ENCODE data around the gene PNLIPRP1. TPM values are rescaled to one million over a fixed set of nuclear protein-coding genes. Genes with fewer than 3 reads are reported as not detected.

Gene PNLIPRP1
- total and polyA plus RNA-seq, 2 experiments from 2014 or later: 0.21 TPM; not detected in 1

DNA sequence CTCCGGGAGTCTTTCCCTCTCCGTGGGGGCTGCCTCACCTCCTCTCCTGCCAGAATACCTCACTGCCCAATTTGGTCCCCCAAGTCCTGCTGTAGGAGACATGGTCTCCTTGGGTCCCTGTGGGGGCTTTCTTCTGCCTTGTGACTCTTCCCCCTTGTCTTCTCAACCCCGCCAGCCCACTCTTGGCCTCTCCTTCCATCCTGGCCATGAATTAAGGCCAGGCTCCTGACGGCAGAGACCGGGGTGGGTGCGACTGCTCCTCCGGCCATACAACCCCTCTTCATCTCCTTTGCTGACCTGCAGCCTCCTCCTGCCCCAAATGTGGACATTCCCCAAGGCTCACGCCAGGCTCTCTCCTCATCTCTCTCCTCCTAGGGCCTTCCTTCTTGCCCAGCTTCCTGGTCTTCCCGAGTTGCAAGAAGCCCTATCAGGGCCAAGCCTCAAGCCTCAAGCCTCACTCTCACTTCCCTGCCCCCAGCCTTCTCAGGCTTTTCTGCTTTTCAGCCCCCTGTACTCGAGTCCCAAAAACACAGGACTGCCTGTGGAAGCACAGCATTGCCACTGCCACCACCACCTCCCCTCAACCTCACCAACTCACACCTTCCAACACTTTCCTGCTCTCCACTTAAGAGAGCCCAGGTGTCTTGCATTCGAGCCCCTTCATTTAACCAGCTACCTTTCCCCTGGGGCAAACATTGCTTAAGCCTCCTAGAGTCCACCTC lies 31.3 kb downstream of the PNLIPRP1 start:
- no peak overlapping the region for H2AFZ ChIP-seq
- Mint-ChIP-seq H3K36me3 (ENCODE audit: low read depth) (no peaks in the 10 kb centered on the region; the same call in 2 of the 3 replicates), H3K9me3 (peaks cover 5% of the 10 kb centered on the region; the same call in 1 of the 3 replicates), H3K27me3 (ENCODE audit: insufficient read depth, low read depth, poor library complexity) (peaks cover 5% of the 10 kb centered on the region), H3K27ac (no peak overlapping the region), H3K4me1 (peaks cover 3% of the 10 kb centered on the region; the same call in 2 of the 3 replicates), H3K4me3 (no peak overlapping the region)
- peaks cover 3% of the 10 kb centered on the region; the same call in 1 of the 2 replicates for H3K9me2 ChIP-seq (ENCODE audit: insufficient read depth)
- no peak overlapping the region for H3K27ac ChIP-seq (ENCODE audit: low read depth)
- DNase-seq (ENCODE audit: low spot score) (no peak), ATAC-seq (no peak)
- H3K79me2 ChIP-seq (replicated peaks; ENCODE audit: insufficient read depth): no peaks in the 10 kb centered on the region
- no peaks in the 10 kb centered on the region for H3K27me3 ChIP-seq (ENCODE audit: insufficient read depth)
- H3K4me3 ChIP-seq: no peak overlapping the region
- no peak overlapping the region for H3K4me2 ChIP-seq
- no peaks in the 10 kb centered on the region for H4K20me1 ChIP-seq (replicated peaks; ENCODE audit: insufficient read depth)
- no peaks in the 10 kb centered on the region for H3F3A ChIP-seq (replicated peaks; ENCODE audit: low read depth)
- H3K4me1 ChIP-seq (ENCODE audit: insufficient read depth): no peaks in the 10 kb centered on the region
- H3K36me3 ChIP-seq (ENCODE audit: insufficient read depth): no peaks in the 10 kb centered on the region
- TF ChIP-seq EZH2phosphoT487 (IDR thresholded peaks at IDR 0.05; ENCODE audit: unreplicated experiment) (no peak), ZNF331 (CRISPR knock-in tag; IDR thresholded peaks at IDR 0.05; ENCODE audit: low read depth) (no peak), EZH2 (IDR thresholded peaks at IDR 0.05; ENCODE audit: low read depth, unreplicated experiment) (no peak)
- TF ChIP-seq, protein P1, sequence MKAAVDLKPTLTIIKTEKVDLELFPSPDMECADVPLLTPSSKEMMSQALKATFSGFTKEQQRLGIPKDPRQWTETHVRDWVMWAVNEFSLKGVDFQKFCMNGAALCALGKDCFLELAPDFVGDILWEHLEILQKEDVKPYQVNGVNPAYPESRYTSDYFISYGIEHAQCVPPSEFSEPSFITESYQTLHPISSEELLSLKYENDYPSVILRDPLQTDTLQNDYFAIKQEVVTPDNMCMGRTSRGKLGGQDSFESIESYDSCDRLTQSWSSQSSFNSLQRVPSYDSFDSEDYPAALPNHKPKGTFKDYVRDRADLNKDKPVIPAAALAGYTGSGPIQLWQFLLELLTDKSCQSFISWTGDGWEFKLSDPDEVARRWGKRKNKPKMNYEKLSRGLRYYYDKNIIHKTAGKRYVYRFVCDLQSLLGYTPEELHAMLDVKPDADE (IDR thresholded peaks at IDR 0.05): no peak

DNA sequence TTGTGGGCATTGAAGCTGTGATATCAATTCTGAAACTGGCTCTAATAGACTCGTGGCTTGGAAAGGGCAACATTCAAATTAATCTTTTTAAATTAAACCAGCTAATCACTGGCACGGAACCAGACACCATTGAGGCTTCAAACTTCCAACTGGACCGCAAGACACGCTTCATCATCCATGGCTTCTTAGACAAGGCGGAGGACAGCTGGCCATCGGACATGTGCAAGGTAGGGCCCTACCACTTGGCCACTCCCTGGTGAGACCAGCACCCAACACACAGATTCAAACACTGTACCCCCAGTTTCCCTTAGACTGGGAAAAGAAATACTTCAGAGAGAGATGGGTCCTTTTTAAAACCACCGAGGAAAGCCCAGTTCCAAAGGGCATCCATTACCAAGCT lies 35.1 kb downstream of the PNLIPRP1 start:
- Histone ChIP-seq H3F3A (replicated peaks; ENCODE audit: low read depth) (no peaks in the 10 kb centered on the region), H3K36me3 (ENCODE audit: insufficient read depth) (no peaks in the 10 kb centered on the region), H3K4me3 (no peak overlapping the region), H3K27me3 (ENCODE audit: insufficient read depth) (0 out of 2 replicates have a peak, but pooled peaks cover 3% of the 10 kb centered on the region), H2AFZ (no peak overlapping the region), H3K9me2 (ENCODE audit: insufficient read depth) (peaks cover 3% of the 10 kb centered on the region; the same call in 1 of the 2 replicates), H3K4me1 (ENCODE audit: insufficient read depth) (no peaks in the 10 kb centered on the region), H3K4me2 (no peak overlapping the region), H3K27ac (ENCODE audit: low read depth) (no peak overlapping the region), H4K20me1 (replicated peaks; ENCODE audit: insufficient read depth) (no peaks in the 10 kb centered on the region), H3K79me2 (replicated peaks; ENCODE audit: insufficient read depth) (no peaks in the 10 kb centered on the region)
- no peak for DNase-seq (ENCODE audit: low spot score)
- Mint-ChIP-seq H3K36me3 (ENCODE audit: low read depth) (no peaks in the 10 kb centered on the region; the same call in 2 of the 3 replicates), H3K27me3 (ENCODE audit: insufficient read depth, low read depth, poor library complexity) (peaks cover 5% of the 10 kb centered on the region), H3K4me1 (no peaks in the 10 kb centered on the region), H3K9me3 (peaks cover 5% of the 10 kb centered on the region; the same call in 1 of the 3 replicates), H3K27ac (no peak overlapping the region), H3K4me3 (no peak overlapping the region)
- no peak for ATAC-seq
- TF ChIP-seq, protein P1 (IDR thresholded peaks at IDR 0.05): no peak
- no peak for TF ChIP-seq EZH2phosphoT487 (IDR thresholded peaks at IDR 0.05; ENCODE audit: unreplicated experiment)

DNA sequence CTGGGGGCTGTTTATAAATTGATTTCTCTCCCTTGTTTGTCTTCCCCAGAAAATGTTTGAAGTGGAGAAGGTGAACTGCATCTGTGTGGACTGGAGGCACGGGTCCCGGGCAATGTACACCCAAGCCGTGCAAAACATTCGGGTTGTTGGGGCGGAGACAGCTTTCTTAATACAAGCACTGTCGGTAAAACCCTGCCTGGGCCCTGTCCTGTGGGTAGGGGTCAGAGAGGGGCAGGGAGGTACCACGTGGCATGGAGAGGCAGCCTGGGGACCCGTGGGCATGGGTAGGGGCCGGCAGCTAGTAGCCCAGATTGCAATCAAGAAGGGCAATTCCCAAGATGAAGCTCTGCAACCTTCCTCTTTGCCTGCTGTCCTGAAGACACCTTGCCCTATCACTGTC lies 36.1 kb downstream of the PNLIPRP1 start:
- Histone ChIP-seq H3F3A (replicated peaks; ENCODE audit: low read depth) (no peaks in the 10 kb centered on the region), H3K4me3 (peak overlapping the region; percentile 75; the same call in 1 of the 2 replicates), H3K4me2 (peak overlapping the region; percentile 84; the same call in 1 of the 2 replicates), H3K27me3 (ENCODE audit: insufficient read depth) (0 out of 2 replicates have a peak, but pooled peaks cover 3% of the 10 kb centered on the region), H3K4me1 (ENCODE audit: insufficient read depth) (no peaks in the 10 kb centered on the region), H3K9me2 (ENCODE audit: insufficient read depth) (peaks cover 3% of the 10 kb centered on the region; the same call in 1 of the 2 replicates), H3K27ac (ENCODE audit: low read depth) (no peak overlapping the region), H2AFZ (peak overlapping the region; percentile 88; the same call in 1 of the 2 replicates), H3K79me2 (replicated peaks; ENCODE audit: insufficient read depth) (no peaks in the 10 kb centered on the region), H4K20me1 (replicated peaks; ENCODE audit: insufficient read depth) (no peaks in the 10 kb centered on the region), H3K36me3 (ENCODE audit: insufficient read depth) (no peaks in the 10 kb centered on the region)
- H3K4me1 Mint-ChIP-seq: no peaks in the 10 kb centered on the region
- peaks cover 5% of the 10 kb centered on the region; the same call in 1 of the 3 replicates for H3K9me3 Mint-ChIP-seq
- no peak for TF ChIP-seq POLR2AphosphoS5 (IDR thresholded peaks at IDR 0.05; ENCODE audit: low read depth)
- no peak for TF ChIP-seq EZH2phosphoT487 (IDR thresholded peaks at IDR 0.05; ENCODE audit: unreplicated experiment)
- TF ChIP-seq, protein P1 (IDR thresholded peaks at IDR 0.05): no peak
- no peak for TF ChIP-seq NANOG (IDR thresholded peaks at IDR 0.05; ENCODE audit: borderline replicate concordance)
- no peak for TF ChIP-seq STAT1 (IDR thresholded peaks at IDR 0.05; ENCODE audit: unreplicated experiment)
- TF ChIP-seq CREB1 (CRISPR knock-in tag; IDR thresholded peaks at IDR 0.05; ENCODE audit: low read depth): no peak
- DNase-seq (ENCODE audit: low spot score) (no peak), ATAC-seq (no peak)
- H3K36me3 Mint-ChIP-seq (ENCODE audit: low read depth): no peaks in the 10 kb centered on the region; the same call in 2 of the 3 replicates
- H3K27me3 Mint-ChIP-seq (ENCODE audit: insufficient read depth, low read depth, poor library complexity): peaks cover 5% of the 10 kb centered on the region
- no peak overlapping the region for H3K4me3 Mint-ChIP-seq
- H3K27ac Mint-ChIP-seq: no peak overlapping the region

All from GM23338 (cell line).